ENCODE results near the gene ZBED4.

ZBED4 gene

DNA sequence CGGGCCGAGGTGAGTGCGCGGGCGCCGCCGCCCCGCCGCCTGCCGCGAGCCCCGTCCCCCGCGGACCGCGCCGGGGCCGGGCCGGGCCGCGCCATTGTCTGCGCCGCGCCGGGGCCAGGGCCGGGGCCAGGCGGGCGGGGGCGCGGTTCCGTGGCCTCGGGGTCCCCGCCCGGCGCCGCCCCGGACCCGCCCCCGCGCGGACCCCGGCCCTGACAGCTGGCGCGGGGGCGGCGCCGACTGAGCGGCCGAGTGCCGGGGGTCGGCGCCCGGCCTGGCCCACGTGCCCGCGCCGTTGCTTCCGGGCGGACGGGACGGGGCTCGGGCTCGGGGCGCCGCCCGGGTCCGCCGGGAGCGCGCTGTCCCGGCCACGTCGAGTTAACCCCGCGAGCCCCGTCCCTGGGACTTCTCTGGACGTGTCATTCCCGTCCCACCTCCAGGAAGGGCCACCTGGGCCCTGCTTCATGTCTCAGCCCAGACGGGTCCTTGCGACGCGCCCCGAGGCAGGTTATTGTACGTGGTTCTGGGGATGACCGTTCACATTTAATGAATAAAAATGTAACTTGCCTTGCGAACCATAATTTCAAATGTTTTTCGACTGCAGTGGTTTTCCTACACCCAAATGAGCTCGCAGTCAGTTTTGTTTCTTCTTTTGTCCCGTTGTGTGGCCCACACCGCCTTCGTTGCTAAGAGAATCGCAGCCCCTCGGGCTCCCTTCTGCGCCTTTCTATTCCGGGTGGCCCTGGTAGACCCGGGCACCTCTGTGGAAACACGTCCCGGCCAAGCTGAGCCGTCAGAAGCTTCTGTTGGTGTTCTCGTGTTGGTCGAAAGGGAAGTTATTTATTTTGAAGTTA, 562 bp downstream of the ZBED4 start:
- DNase-seq, result peak; percentile 42 to 65 (median 63)

DNA sequence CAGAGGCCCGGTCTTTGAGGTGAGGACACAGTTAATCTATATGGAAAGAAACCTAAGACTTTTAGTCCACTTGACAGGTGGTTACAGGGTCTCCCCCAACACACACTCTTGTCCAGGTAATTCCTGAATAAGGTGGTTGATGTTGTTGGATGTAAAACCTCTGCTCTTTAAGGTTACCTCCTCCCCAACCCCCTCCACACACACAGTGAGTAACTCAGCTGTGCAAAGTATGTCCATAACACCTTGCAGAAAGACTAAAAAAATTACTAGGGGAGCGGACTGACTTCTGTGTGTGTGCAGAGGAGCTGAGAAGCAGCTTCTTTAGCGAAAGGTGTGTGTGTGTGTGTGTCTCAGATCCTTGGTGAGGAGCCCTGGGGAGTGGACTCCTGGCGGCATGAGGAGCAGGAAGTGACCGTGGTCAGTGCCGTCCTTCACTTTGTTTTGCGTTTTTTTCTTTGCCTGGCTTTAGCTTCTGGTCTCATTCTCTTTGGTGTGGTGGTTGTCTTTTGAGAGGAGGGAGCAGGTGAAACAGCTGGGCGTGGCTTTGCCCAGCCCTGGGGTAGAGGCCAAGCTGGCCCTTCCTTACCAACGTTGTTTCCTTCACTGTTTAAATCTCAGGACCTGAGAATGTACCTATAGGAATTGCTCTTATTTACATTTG, 1.7 kb downstream of the ZBED4 start:
- peak in 1 of 4 experiments; percentile 41 for DNase-seq

DNA sequence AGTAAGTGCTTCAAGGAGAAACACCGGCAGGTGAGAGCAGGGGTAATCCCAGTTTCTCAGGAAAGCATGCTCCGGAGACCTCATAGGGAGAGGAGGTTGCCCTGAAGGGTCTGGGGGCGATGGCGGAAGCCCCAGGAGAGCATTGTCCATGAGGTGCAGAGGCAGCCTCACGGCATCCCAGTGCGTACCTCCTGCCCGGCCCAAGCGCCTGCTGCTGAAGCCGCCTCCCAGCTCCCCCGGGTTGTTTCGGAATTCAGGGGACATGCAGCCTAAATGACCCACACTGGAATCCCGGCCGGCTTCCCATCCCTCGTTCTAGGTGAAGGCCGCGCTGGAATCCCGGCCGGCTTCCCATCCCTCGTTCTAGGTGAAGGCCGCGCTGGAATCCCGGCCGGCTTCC, 2.7 kb downstream of the ZBED4 start:
- DNase-seq, result no peak

DNA sequence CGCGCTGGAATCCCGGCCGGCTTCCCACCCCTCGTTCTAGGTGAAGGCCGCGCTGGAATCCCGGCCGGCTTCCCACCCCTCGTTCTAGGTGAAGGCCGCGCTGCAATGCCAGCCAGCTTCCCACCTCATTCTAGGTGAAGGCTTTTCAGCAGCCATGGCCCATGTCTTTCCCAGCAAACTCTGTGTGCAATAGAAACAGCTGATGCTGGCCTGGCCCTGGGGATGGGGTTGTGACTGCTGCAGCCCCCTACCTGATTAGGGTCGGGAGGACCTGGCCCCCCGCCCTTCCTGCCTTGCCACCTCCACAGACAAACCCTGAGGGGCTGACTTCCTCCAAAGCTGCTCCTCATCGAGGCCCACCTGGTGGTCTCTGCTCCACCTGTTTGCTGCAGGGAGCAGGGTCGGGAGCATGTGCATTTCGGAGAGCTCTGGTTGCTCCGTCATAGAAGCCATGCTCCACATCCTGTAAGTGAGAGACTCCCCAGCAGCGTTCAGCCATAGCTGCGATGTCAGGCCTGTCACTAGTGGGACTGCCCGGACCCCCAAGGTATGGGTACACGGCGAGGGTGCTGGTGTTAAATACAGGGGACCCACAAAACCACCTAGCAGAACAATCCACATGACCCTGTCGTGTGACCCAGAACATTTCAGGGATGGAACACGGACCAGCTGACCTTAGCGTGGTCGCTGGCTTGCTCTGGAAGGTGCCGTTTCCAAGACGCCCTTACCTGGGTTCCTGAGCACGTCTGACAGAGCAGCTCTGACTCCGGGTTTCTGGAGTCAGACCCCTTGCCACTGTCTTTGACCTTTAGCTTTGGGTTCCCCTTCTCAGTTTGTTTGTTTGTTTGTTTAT, 3.3 kb downstream of the ZBED4 start:
- no peak for DNase-seq

DNA sequence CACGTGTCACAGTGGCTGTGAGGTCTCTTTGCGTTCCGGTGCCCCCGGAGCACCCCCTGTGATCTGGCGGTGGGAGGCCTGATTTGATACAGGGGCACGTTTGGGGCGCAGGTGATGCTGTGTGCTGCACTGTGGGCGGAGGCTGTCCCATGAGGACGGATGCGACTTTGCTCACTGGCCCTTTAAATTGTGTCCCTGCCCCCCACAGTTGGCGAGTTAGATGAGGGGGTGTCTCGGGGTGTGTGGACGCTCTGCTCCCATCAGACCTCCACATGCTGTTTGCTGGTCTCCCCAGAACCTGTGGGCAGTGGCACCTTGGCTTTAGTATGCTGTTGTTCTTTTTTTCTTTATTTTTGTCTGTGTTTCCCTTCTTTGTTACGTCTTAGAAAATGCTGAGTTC, 5.2 kb downstream of the ZBED4 start:
- DNase-seq, result no peak

DNA sequence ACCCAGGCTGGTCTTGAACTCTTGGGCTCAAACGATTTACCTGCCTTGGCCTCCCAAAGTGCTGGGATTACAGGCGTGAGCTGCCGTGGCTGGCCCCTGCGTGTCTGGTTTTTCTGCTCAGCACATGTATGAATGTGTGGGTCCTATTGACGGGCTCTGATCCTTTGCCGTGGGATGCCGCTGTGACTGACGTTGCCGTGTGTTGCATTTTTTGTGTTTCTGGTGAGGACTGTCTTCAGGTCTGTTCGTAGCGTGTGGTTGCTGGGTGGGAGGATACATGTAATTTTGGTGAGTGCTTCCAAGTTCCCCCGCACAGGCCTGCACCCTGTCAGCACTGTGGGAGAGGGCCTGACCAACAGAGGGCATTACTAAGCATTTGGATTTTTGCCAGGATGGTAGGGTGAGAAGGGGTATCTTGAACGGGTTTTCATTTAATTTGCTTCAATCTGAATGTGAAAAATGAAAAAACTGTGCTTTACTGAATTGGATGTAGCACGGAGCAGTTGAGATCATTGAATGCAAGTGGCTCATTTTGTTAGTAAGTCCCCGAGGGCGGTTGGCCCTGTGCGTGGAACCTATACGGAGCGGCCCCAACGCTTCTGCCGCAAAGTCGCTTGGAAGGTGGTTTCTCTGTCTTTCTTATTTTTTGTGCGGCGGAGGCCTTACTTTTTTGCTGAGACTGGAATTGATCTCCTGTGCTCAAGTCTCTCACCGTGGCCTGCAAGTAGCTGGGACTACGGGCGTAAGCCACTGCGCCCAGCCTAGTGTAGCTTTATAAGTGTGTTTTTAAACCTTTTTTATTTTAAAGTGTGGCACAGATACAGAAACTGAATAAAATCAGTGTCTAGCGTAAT, 8.2 kb downstream of the ZBED4 start:
- peak in 3 of 4 experiments; percentile 39 to 53 (median 49) for DNase-seq

DNA sequence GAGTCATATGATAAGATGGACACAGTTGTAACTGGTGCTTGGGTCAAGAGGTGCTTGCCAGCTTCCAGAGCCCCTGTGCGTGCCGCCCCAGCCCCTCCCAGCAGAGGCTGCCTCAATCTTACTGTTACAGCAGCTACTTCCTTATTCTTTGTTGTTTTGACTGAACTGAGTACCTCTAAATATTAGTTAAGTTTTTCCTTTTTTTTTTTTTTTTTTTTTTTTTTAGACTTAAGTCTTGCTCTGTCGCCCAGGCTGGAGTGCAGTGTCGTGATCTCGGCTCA, 8.8 kb downstream of the ZBED4 start:
- DNase-seq, result peak; percentile 19 to 70 (median 54)

DNA sequence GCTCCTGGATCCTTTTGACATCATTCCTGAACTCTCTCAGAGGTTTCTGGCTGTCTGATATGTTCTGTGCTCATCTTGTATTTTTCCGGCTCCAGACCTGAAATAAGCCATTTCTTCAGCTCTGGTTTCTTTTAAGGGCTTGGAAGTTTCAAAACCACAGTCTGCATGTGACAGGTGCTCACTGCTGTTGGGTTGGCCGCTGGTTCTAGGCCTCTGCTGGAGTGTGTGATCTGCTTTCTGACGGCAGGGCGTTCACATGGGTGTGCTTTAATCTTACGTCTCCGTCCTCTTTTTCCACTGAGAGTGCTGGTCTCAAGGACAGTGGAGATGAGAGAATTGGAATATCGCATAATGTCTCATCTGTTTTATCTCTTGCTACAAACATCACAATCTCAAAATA, 10.3 kb downstream of the ZBED4 start:
- no peak for DNase-seq

DNA sequence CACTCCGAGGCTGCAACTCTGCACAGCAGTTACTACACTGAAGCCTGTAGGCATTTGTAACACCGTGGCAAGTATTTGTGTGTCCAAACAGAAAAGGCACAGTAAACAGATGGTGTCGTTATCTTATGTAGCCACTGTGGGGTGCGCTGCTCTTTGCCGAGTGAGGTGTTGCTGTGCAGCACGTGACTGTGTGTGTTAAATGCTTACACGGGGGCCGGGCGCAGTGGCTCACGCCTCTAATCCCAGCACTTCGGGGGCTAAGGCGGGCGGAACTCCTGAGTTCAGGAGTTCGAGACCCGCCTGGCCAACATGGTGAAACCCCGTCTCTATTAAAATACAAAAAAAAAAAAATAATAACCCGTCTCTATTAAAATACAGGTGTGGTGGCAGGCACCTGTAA, 11.5 kb downstream of the ZBED4 start:
- no peak for DNase-seq

DNA sequence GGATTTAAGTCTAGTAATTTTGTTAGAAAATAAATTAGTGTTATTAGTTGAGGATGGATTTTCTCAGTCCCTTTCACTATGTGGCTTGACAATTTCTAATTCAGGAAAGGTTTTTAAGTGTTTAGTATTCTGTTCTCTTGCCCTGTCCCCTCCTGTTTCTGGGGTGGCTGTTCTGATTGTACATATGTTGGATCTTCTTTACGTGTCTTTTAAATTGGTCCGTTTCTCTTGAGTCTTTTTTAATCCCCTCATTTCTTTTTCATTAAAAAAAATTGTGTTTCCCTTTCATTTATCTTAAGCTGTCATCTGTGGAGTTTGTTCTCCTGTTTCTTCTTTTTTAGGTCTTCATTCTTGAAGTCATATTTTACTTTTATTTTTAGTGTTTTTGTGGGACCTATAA, 12.5 kb downstream of the ZBED4 start:
- DNase-seq, result no peak

DNA sequence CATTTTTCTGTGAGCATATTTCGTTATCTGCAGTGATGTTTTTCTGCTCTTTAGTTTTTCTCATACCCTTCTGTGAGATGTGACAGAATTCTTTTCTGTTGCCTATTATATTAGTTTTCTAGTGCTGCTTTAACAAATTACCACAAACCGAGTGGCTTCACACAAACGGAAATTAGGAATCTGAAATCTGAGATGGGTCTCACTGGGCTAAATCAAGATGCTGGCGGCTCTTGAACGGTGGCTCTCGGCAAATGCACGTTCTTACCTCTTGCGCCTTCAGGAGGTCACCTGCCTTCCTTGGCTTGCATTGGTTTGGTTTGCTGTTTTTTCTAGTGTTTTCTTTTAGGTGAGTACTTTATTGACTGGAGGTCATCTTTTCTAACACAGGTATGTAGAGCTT, 13.0 kb downstream of the ZBED4 start:
- no peak for DNase-seq

DNA sequence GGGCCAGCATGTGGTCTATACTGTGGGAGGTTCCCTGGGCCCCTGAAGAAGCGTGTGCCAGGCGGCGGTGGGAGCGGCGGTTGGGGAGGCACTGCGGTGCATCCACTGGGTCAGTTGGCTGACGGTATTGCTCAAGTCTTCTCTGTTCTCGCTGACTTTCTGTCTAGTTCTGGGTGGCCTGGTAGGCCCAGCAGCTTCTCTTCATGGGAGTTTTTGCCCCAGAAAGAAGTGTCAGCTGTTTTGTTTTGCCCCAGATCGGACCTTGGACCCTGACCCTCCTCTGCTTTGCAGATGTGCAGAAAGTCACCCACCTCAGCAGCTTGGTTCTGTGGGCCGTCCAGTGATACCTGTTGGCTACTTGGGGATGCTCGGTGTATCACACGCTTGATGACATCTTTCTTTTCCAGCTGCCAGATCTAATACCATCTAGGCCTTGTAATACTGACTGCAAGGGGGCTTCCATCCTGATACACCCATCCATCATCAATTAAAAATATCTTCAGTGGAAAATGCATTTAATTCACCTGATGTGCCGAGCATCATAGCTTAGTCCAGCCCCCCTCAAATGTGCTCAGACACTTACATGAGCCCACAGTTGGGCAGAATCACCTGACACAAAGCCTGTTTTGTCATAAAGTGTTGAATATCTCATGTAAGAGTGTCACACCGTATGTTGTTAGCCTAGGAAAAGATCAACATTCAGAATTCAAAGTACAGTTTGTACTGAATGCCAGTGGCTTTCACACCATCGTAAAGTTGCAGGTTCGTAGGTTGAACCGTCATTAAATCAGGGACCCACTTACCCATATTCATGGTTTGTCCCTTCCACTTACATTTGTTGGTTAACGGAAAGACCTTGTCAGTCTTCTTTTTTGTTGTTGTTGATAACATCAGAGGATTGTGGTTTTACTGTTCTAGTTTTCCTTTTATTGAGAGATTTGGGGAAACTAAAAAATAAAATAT, 13.9 kb downstream of the ZBED4 start:
- no peak for DNase-seq

DNA sequence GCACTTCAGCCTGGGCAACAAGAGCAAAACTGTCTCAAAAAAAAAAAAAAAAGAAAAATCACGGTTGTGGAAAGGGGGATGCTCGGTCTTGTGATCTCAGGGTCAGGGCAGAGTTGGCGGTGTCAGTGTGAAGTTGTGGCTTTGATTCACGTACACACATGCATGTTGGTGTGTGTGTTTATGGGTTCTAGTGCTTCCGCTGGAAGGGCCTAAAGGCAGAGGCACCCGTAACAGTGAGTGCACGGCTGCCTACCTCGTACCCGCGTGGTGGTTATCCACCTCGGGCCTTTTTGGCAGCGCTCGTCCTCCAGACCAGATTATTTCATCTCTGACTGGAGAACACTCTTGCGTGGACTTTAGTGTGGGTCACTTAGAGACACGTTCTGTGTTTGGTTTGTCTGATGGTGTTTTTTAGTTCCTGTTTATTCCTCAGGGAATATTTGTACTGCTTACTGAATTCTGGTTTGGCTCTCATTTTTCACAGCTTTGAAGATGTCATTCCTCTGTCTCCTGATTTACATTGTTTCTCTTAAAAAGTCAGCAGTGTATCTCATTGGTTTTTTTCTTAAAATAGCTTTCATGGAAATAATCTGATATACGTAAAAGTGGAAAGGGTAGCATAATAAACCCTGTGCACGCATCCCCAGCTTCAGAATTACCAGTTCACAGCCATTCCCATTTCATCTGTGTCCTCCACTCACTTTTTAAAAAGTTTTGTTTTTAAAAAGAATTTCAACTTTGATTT, 15.6 kb downstream of the ZBED4 start:
- no peak for DNase-seq

DNA sequence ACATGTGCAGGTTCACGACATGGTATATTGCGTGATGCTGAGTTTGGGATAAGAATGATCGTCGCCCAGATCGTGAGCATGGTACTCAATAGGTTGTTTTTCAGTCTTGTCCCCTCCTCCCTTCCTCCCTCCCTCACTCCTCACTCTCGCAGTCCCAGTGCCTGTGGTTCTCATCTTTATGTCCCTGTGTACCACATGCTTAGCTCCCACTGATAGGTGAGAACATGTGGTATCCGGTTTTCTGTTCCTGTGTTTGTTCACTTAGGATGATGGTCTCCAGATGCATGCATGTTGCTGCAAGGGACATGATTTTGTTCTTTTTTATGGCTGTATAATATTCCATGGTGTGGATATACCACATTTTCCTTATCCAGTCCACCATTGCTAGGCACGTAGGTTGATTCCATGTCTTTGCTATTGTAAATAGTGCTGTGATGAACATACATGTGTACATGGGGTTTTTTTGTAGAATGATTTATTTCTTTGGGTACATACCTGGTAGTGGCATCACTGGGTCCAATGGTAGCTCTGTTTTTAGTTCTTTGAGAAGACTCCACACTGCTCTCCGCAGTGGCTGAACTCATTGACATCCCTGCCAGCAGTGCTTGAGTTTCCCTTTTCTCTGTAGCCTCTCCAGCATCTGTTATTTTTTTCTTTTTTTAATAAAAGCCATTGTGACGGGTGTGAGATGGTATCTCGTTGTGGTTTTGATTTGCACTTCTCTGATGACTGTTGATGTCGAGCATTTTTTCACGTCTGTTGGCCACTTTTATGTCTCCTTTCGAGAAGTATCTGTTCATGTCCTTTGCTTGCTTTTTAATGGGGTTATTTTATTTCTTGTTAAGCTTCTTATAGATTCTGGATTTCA, 16.4 kb downstream of the ZBED4 start:
- DNase-seq, result no peak

DNA sequence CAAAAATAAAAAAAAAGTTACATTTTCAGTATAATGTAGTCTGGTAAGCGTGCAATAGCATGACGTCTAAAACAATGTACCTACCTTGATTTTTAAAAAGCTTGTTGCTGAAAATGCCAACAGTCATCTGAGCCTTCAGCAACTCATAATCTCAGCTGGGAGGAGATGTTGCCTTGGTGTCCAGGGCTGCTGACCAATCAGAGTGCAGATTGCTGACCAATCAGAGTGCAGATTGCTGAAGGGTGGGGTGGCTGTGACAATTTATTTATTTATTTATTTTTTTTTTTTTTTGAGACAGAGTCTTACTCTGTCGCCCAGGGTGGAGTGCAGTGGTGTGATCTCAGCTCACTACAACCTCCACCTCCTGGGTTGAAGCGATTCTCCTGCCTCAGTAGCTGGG, 17.8 kb downstream of the ZBED4 start:
- peak in 1 of 4 experiments; percentile 8 for DNase-seq

DNA sequence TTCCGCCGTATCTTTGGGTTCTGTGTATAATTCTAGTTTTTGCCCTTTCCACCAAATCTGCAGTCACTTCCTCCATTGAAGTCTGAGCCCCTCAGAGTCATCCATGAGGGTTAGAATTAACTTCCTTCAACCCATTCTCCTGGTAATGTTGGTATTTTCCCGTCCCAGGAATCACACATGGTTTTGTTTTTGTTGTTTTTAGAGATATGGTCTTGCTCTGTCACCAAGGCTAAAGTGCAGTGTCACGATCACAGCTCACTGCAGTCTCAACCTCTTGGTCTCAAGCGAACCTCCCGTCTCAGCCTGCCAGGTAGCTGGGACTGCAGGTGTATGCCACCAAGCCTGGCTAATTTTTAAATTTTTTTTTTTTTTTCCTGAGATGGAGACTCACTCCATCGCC, 18.7 kb downstream of the ZBED4 start:
- DNase-seq, result no peak

DNA sequence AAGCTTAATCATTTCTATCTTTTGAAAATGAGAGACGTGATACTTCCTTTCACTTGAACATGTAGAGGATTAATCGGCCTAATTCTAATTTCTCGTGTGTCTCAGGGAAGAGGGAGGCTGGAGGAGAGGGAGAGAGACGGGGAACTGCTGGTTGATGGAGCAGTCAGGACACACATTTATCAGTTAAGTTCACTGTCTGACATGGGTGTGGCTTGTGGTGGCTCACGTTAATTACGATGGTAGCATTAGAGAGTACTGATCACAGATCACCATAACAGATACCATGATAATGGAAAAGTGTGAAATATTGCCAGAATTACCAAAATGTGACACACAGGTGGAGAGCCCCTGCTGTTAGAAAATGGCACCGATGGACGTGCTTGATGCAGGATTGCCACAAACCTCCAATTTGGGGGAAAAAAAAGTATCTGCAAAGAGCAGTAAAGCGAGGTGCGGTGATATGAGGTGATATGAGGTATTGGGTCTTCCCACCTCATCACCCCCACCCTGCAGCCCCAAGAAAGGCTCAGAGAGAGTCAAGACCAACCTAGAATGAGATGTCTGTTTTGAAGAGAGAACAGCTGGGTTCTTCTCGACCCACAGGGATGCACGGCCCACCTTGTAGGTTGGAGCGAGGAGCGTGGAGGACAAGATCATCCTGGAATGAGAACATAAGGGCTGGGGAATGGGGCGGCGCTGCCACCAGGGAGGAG, 19.7 kb downstream of the ZBED4 start:
- DNase-seq, result no peak

DNA sequence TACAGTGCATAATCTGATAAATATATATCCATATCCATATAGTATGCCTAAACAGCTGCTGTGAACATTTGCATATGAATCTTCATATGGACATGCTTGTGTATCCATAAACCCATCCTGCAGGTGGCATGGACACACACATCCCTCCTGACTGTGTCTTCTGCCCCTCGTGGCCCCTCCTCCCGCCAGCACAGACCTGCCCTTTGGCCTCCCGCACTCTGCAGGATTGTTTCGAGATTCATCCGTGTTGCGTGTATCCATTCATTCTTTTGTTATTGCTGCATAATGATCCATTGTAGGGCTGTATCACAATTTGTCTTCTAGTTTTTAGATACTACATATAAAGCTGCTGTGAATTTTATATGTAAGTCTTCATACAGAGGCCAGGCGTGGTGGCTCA, 24.0 kb downstream of the ZBED4 start:
- no peak for DNase-seq

DNA sequence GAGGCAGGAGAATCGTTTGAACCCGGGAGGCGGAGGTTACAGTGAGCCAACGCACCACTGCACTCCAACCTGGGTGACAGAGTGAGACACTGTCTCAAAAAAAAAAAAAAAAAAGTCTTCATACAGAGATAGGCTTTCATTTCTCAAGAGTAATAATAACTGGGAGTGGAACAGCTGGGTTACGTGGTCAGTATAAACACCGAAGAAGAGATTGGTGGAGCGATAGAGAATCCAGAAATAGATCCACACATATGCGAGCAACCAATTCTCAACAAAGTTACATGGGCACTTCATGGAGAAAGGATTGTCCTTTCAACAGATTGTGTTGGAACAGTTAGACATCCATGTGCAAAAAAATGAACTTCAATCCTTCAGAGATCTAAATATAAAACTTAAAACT, 24.6 kb downstream of the ZBED4 start:
- DNase-seq, result no peak
